Measurements from ENCODE around the gene NEB. TPM values are rescaled to one million over a fixed set of nuclear protein-coding genes. Genes with fewer than 3 reads are reported as not detected.
"Not testable (repeated sequence)": the region's sequence is repeated elsewhere in the genome, so short reads cannot be mapped to it uniquely, and the experiment has no call there.

NEB gene
- total RNA-seq, 2 experiments from 2014 or later, result 0.40 to 0.48 TPM

DNA sequence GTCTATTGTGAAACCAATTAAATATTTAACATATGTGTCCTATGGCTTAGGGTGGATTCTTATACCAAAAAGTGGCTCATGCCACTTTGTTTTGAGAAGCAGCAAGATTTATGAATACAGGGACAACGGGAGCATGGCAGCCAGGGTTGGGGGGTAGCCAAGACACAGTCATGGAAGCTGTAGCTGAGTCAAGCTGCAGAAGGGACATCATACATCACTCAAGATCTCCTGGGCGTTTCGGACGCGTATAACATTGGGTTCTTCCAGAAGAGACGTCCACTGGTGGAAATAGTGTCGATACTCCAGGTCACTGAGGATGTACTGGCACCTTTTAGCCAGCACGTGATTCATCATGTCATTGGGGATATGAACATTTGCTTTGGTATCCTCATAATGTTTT is 171.9 kb downstream of the NEB start:
- Mint-ChIP-seq H3K27me3 (peaks cover 11% of the 10 kb centered on the region), H3K4me3 (no peak overlapping the region), H3K9me3 (no peaks in the 10 kb centered on the region), H3K27ac (no peak overlapping the region), H3K4me1 (no peaks in the 10 kb centered on the region), H3K36me3 (ENCODE audit: low read depth) (no peaks in the 10 kb centered on the region)
- no peak for DNase-seq
- CTCF ChIA-PET, result interaction anchor here (1.0 kb wide), 1 partner anchor 133 kb away, joined by 3 read pairs; no protein-coding TSS in a partner anchor
- POLR2A ChIA-PET, result no interaction called here

DNA sequence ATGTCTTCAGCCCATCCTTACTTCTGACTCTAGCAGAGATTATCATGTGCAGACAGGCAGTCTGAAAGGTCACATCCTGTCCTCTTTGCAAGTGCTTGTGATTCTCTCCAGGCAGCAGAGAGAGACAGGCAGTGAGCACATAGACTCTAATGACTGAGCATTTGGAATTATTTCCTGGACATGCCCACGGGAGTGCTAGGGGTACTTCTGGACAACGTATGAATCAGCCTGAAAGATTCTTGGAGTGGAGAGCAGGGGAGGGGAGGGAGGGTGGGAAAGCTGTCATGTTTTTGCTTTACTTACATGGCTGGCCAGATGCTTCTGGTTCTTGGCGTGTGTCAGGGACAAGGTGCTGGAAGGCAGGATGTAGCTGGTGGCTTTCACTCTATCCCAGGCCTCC is 174.0 kb downstream of the NEB start:
- H3K36me3 Mint-ChIP-seq (ENCODE audit: low read depth), result no peaks in the 10 kb centered on the region
- ChIA-PET CTCF (no interaction called here), POLR2A (no interaction called here)
- no peak overlapping the region for H3K27ac Mint-ChIP-seq
- peaks cover 17% of the 10 kb centered on the region for H3K27me3 Mint-ChIP-seq
- DNase-seq, result no peak
- no peaks in the 10 kb centered on the region for H3K9me3 Mint-ChIP-seq
- no peak overlapping the region for H3K4me3 Mint-ChIP-seq
- no peaks in the 10 kb centered on the region for H3K4me1 Mint-ChIP-seq

DNA sequence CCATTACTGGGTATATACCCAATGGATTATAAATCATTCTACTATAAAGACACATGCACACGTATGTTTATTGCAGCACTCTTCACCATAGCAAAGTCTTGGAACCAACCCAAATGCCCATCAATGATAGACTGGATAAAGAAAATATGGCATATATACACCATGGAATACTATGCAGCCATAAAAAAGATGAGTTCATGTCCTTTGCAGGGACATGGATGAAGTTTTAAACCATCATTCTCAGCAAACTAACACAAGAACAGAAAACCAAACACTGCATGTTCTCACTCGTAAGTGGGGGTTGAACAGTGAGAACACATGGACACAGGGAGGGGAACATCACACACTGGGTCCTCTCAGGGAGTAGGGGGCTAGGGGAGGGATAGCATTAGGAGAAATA is 174.8 kb downstream of the NEB start:
- H3K36me3 Mint-ChIP-seq (ENCODE audit: low read depth); H3K4me3 Mint-ChIP-seq; POLR2A ChIA-PET; DNase-seq; H3K27ac Mint-ChIP-seq; CTCF ChIA-PET; H3K4me1 Mint-ChIP-seq; H3K9me3 Mint-ChIP-seq: not testable (repeated sequence)
- H3K27me3 Mint-ChIP-seq, result peaks cover 17% of the 10 kb centered on the region

DNA sequence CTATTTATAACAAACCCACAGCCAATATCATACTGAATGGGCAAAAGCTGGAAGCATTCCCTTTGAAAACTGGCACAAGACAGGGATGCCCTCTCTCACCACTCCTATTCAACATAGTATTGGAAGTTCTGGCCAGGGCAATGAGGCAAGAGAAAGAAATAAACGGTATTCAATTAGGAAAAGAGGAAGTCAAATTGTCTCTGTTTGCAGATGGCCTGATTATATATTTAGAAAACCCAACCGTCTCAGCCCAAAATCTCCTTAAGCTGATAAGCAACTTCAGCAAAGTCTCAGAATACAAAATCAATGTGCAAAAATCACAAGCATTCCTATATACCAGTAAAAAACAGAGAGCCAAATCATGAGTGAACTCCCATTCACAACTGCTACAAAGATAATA is 176.4 kb downstream of the NEB start:
- H3K27me3 Mint-ChIP-seq, result peaks cover 17% of the 10 kb centered on the region
- H3K27ac Mint-ChIP-seq; H3K4me1 Mint-ChIP-seq; CTCF ChIA-PET; H3K36me3 Mint-ChIP-seq (ENCODE audit: low read depth); H3K4me3 Mint-ChIP-seq; H3K9me3 Mint-ChIP-seq; DNase-seq; POLR2A ChIA-PET: not testable (repeated sequence)

DNA sequence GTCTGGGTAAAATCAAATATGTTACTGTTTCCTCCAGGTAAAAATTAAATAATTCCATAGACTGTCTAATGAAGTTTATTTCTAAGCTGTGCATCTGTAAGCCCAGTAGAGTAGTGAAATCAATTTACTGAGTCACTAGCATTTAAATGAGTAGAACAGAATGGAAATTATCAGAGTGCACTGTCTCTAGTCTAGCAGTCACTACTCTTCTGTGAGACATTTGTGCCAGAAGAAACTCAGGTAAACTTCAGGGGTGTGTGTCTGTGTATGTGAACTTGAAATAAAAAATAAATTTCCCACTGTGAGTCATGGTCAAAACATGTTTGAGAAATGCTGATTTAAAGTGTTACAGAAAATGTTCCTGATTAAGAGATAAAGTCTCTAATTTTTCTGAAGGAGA is 178.2 kb downstream of the NEB start:
- ChIA-PET CTCF (no interaction called here), POLR2A (no interaction called here)
- Mint-ChIP-seq H3K36me3 (ENCODE audit: low read depth) (no peaks in the 10 kb centered on the region), H3K27me3 (peaks cover 17% of the 10 kb centered on the region), H3K9me3 (no peaks in the 10 kb centered on the region), H3K27ac (no peak overlapping the region), H3K4me3 (no peak overlapping the region), H3K4me1 (no peaks in the 10 kb centered on the region)
- DNase-seq, result no peak

DNA sequence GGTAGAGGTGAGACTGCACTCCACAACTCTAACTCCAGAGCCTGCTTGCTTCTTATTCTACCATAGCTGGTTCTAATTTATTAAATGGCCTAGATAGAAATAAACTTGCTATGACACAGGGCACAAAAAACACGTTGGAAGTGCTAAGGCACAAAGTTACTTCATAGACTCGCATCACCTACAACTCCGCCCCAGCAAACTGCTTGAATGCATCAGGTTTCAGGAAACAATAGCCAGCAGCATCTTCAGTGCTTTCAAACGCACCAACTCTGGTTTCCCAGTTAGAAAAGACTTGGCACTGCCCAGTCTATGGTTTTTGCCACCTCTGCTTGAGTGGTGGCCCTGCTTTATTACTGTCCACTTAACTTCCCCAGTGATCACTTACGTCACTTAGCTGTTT is 182.0 kb downstream of the NEB start:
- H3K9me3 Mint-ChIP-seq, result no peaks in the 10 kb centered on the region
- H3K36me3 Mint-ChIP-seq (ENCODE audit: low read depth), result no peaks in the 10 kb centered on the region
- POLR2A ChIA-PET, result no interaction called here
- no peak overlapping the region for H3K4me3 Mint-ChIP-seq
- H3K27ac Mint-ChIP-seq, result no peak overlapping the region
- CTCF ChIA-PET, result no interaction called here
- no peaks in the 10 kb centered on the region for H3K4me1 Mint-ChIP-seq
- DNase-seq, result no peak
- peaks cover 6% of the 10 kb centered on the region for H3K27me3 Mint-ChIP-seq

DNA sequence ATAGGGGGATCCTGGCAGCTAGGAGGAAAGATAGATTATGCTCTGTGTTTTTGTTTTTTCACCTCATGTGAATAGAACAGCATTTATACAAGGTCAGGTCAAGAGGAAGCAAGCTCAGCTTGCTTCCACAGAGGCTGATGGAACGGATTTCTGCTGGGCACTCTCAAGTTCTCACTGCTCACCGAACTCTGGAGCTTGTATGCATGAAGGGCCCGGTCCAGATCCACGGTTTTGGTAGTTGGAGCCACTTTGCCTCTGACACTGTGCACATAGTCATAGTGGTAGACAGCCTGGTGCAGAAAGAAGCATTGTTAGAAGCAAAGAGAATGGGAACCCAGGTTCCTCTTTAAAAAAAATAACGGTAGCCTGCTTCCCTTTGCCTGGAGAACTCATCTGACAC is 182.7 kb downstream of the NEB start:
- CTCF ChIA-PET, result interaction anchor here (0.5 kb wide), 1 partner anchor 298 kb away, joined by 4 read pairs; no protein-coding TSS in a partner anchor

DNA sequence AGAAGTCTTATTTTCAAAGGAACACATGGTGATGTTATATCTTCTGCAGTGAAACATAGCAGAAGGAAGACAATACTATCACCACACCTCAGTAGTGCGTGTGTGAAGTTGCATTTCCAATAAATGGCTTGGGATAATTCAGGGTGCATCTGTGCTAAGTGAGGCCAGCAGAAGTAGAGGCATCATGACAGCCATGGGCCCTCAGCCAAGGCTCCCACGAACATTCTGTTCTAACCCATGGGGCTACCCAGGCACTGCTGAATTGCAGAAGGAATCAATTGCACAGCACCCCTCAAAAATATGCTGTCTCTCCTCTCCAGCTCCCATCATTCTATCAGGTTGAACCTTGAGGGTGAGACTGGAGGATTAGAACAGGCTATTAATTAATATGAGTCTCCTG is 185.1 kb downstream of the NEB start:
- no peaks in the 10 kb centered on the region for H3K4me1 Mint-ChIP-seq
- H3K36me3 Mint-ChIP-seq (ENCODE audit: low read depth), result no peaks in the 10 kb centered on the region

More for the DNA sequence above, 182.7 kb downstream of the NEB start:
- Mint-ChIP-seq H3K27ac (no peak overlapping the region), H3K9me3 (no peaks in the 10 kb centered on the region), H3K27me3 (peaks cover 2% of the 10 kb centered on the region), H3K4me1 (no peaks in the 10 kb centered on the region), H3K36me3 (ENCODE audit: low read depth) (no peaks in the 10 kb centered on the region), H3K4me3 (no peak overlapping the region)
- no peak for DNase-seq
- POLR2A ChIA-PET, result no interaction called here

DNA sequence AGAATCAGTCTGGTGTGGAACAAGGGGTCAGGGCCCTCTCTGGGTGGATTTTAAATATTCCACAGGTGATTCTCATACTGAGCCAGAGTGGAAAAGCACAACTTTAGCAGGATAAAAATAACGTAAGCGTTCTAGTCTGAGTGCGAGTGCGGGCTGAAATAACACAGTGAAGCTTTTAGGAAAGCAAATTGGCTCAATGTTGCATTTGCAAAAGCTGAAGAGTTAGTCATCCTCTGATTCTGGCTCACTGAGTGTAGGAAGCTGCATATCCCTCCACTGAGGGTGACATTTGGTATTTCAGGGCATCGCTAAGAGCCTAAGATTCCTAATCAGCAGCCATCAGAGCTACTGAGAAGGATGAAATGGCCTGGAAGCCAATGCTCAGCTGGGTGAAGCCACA is 189.8 kb downstream of the NEB start:
- Mint-ChIP-seq H3K36me3 (ENCODE audit: low read depth) (no peaks in the 10 kb centered on the region), H3K27ac (no peak overlapping the region), H3K27me3 (no peaks in the 10 kb centered on the region), H3K9me3 (no peaks in the 10 kb centered on the region), H3K4me1 (no peaks in the 10 kb centered on the region), H3K4me3 (no peak overlapping the region)
- no peak for DNase-seq
- CTCF ChIA-PET, result no interaction called here
- POLR2A ChIA-PET, result no interaction called here

More for the DNA sequence above, 185.1 kb downstream of the NEB start:
- Mint-ChIP-seq H3K9me3 (no peaks in the 10 kb centered on the region), H3K4me3 (no peak overlapping the region), H3K27ac (no peak overlapping the region), H3K27me3 (no peaks in the 10 kb centered on the region)
- ChIA-PET CTCF (no interaction called here), POLR2A (no interaction called here)
- DNase-seq, result no peak

DNA sequence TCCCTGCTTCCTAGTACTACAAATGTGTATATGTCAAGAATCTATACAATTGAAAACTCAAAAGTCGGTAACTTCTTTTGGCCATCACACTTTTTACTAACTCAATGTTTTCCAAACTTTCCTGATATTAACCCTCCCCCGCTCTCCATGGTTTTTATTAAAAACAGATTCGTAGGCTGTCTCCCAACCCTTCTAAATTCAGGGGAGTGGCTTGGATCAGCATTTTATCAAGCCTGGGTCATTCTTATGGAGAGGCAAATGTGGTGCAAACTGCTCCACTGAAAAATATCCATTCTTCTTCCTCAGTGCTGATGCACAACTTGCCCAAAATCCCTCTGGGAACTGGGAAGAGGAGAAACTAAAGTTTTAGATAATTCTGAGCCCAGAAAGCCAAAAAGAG is 190.4 kb downstream of the NEB start:
- CTCF ChIA-PET, result interaction anchor here (0.9 kb wide), 1 partner anchor 17 kb away, joined by 3 read pairs; no protein-coding TSS in a partner anchor
- POLR2A ChIA-PET, result no interaction called here
- no peaks in the 10 kb centered on the region for H3K4me1 Mint-ChIP-seq
- H3K36me3 Mint-ChIP-seq (ENCODE audit: low read depth), result no peaks in the 10 kb centered on the region
- no peaks in the 10 kb centered on the region for H3K27me3 Mint-ChIP-seq
- no peak for DNase-seq
- H3K27ac Mint-ChIP-seq, result no peak overlapping the region
- no peaks in the 10 kb centered on the region for H3K9me3 Mint-ChIP-seq
- no peak overlapping the region for H3K4me3 Mint-ChIP-seq

DNA sequence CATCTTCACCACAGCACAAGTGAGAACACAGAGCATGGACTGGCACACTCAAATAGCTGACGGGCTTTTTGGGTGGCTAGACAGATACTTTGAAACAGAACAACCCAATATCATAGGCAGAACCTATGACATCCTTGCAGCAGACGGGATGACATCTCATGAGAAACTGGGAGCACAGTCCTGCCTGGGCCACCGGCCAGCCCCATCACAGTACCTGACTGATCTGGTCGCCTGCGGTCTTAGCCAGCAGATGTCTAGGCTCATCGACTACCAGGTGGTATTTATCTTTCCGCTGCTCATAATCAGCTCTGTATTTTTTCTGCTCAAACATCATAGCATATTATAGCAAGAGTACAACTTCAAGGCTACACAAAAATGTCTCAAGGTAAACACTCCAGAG is 200.3 kb downstream of the NEB start:
- no peak for DNase-seq
- Mint-ChIP-seq H3K27me3 (no peaks in the 10 kb centered on the region), H3K4me3 (no peak overlapping the region), H3K4me1 (no peaks in the 10 kb centered on the region), H3K36me3 (ENCODE audit: low read depth) (no peaks in the 10 kb centered on the region), H3K27ac (no peak overlapping the region), H3K9me3 (no peaks in the 10 kb centered on the region)
- ChIA-PET POLR2A (no interaction called here), CTCF (no interaction called here)

DNA sequence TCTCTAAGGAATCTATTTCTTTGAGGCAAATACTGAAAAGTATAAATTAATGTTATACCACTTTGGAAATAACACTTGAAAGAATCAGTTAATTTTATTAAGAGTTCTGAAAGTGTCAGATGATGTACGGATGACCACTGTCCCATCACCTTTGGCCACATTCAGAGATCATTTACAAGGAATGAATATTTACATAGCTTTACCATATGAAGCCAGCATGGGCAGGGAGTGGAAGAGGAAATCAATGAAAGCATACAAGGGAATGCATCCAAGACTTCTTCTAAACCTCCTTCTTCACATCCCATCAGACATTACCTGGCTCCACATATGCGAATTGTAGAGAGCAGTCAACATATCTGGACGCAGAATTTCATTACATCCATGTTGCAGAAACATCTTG is 201.1 kb downstream of the NEB start:
- no peak for DNase-seq
- Mint-ChIP-seq H3K4me1 (no peaks in the 10 kb centered on the region), H3K27ac (no peak overlapping the region), H3K36me3 (ENCODE audit: low read depth) (no peaks in the 10 kb centered on the region), H3K27me3 (no peaks in the 10 kb centered on the region), H3K9me3 (no peaks in the 10 kb centered on the region), H3K4me3 (no peak overlapping the region)
- ChIA-PET POLR2A (no interaction called here), CTCF (no interaction called here)

DNA sequence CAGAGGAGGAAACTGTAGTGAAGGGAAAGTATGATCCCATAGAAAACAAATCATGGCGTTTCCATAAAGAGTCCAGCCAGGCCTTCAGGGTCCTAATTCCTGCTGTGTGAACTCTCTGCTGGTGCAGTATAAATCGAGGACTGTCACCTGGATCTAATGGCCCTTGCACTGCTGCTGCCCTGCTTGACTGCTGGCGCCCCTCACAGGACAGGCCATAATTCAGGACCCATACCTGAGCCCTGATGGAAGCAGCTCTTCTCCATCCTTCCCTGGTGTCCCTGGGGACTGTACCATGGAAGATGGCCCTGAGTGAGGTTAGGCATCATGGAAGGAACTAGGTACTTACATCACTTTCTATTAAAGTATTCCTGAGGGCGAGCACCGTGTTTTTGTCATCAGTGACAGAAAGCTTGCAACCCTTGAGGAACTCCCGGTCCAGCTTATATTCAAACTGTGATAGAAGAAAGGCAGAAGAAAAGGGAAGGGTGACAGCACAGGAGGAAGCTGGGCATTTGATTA is 207.6 kb downstream of the NEB start:
- Mint-ChIP-seq H3K4me3 (no peak overlapping the region), H3K36me3 (ENCODE audit: low read depth) (no peaks in the 10 kb centered on the region), H3K27ac (no peak overlapping the region), H3K27me3 (no peaks in the 10 kb centered on the region), H3K4me1 (no peaks in the 10 kb centered on the region), H3K9me3 (no peaks in the 10 kb centered on the region)
- POLR2A ChIA-PET, result no interaction called here
- no peak for DNase-seq
- CTCF ChIA-PET, result interaction anchor here (0.6 to 1.0 kb wide), 2 partner anchors 17 to 72 kb away, joined by 3 read pairs; no protein-coding TSS in a partner anchor

DNA sequence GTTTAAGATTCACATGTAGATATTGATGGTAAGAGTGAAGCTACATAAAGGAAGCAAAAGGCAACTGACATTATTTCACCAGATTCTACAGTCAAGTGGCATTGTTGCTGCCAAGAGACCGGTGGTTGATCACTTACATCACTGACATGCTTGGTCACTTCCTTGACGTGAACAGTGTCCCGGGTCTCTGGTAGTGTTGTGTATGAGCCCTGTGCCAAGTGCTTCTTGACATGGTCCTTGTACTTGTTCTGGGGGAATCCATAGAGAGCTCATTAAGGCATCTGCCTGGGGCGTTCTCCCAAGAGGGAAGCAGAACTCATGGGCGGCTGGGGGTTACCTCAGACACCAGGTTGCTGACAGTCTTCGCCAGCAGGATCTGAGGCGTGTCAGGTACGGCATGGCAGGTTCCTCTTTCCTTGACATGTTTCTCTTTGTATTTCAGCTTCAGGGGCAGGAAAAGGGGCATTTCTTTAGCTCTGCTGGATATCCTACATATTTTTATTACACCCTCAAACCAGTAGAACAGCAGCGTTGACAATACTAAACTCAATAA is 208.4 kb downstream of the NEB start:
- Mint-ChIP-seq H3K9me3 (no peaks in the 10 kb centered on the region), H3K27me3 (no peaks in the 10 kb centered on the region), H3K4me3 (no peak overlapping the region), H3K27ac (no peak overlapping the region), H3K4me1 (no peaks in the 10 kb centered on the region), H3K36me3 (ENCODE audit: low read depth) (no peaks in the 10 kb centered on the region)
- no peak for DNase-seq
- ChIA-PET POLR2A (interaction anchor here (0.6 kb wide), 1 partner anchor 177 kb away, joined by 3 read pairs; no protein-coding TSS in a partner anchor), CTCF (interaction anchor here (1.0 kb wide), 1 partner anchor 18 kb away, joined by 3 read pairs; no protein-coding TSS in a partner anchor)
